Panc1 (cell line): ENCODE measurements around the gene RPL36AL. TPM values are rescaled to one million over a fixed set of nuclear protein-coding genes. Genes with fewer than 3 reads are reported as not detected.

Experiments used
- ATAC-seq: fragments of 200-7000 bp; cut with Tn5 transposase; 2 replicates; pipeline ENCODE4 v1.9.1; 2020; ENCODE audit warnings: mild to moderate bottlenecking, moderate library complexity
- BruUV-seq: library from RNA; stranded (reverse); fragments of 400-500 nt; replicated peaks from 2 replicates; lab custom pipeline; 2021; lab: Mats Ljungman, UMichigan
- CTCF ChIA-PET: fragments of 300-600 bp; sonication (Branson Sonifier 250); formaldehyde crosslinking; loops from one replicate; lab custom pipeline; 2022; ENCODE audit warnings: antibody characterized with exemption; lab: Charles Lee
- POLR2A ChIA-PET: fragments of 300-600 bp; sonication (Branson Sonifier 250); formaldehyde crosslinking; loops from one replicate; lab custom pipeline; 2022; ENCODE audit warnings: antibody characterized with exemption; lab: Charles Lee
- DNase-seq: peaks from one replicate; pipeline ENCODE4 v3.0.0-alpha.2; 2010; ENCODE audit warnings: low read depth, low spot score
- H3K27ac ChIP-seq: 2 replicates; pipeline ENCODE4 v1.5.1; 2011; ENCODE audit warnings: mild to moderate bottlenecking, low read length, inconsistent platforms
- H3K27me3 ChIP-seq: fragments of 200-500 bp; sonication (Bioruptor generic); 2 replicates; pipeline ENCODE4 v1.6.0; 2014; ENCODE audit warnings: low read length, inconsistent platforms; ENCODE audit not compliant: control insufficient read depth, insufficient read depth
- H3K36me3 ChIP-seq: fragments of 200-500 bp; sonication (Bioruptor generic); 2 replicates; pipeline ENCODE4 v1.5.1; 2014; ENCODE audit warnings: inconsistent platforms, mild to moderate bottlenecking, low read length, moderate library complexity; ENCODE audit not compliant: control insufficient read depth, insufficient read depth
- H3K4me1 ChIP-seq: 2 replicates; pipeline ENCODE4 v1.5.1; 2011; ENCODE audit warnings: inconsistent platforms, mild to moderate bottlenecking, low read length, moderate library complexity; ENCODE audit not compliant: control insufficient read depth, insufficient read depth
- H3K4me3 ChIP-seq, 2 experiments: 2 replicates each; pipeline ENCODE4 v1.5.1; 2011 to 2012; ENCODE audit warnings: low read depth in 2 of 2, low read length in 2 of 2, mild to moderate bottlenecking in 2 of 2, inconsistent platforms in 1 of 2, moderate library complexity in 1 of 2
- H3K9me3 ChIP-seq: fragments of 200-500 bp; sonication (Bioruptor generic); 2 replicates; pipeline ENCODE4 v1.5.1; 2014; ENCODE audit warnings: low read depth, mild to moderate bottlenecking, inconsistent platforms, low read length, moderate library complexity; ENCODE audit not compliant: control insufficient read depth, insufficient read depth
- POLR2AphosphoS5 ChIP-seq: IDR thresholded peaks from 2 replicates; pipeline ENCODE4 v1.6.1; 2012; ENCODE audit warnings: mild to moderate bottlenecking, low read depth, low read length, moderate library complexity
- SIN3A ChIP-seq: IDR thresholded peaks from 2 replicates; pipeline ENCODE4 v1.6.1; 2012; ENCODE audit warnings: low read depth, mild to moderate bottlenecking, low read length, moderate library complexity, borderline replicate concordance; ENCODE audit not compliant: insufficient read depth
- TCF7L2 ChIP-seq: IDR thresholded peaks from 2 replicates; pipeline ENCODE4 v1.6.1; 2011; ENCODE audit warnings: mild to moderate bottlenecking, low read depth, low read length, inconsistent platforms
- in situ Hi-C: cut with HindIII; loops from 2 replicates; pipeline ENCODE4 v1.10.0; 2016; ENCODE audit warnings: low sequenced_read_pairs, low pct_unique_long_range_greater_than_20kb
- intact Hi-C: fragments of 100-400 bp; cut with micrococcal nuclease; formaldehyde crosslinking; loops from one replicate; pipeline ENCODE4 v1.10.0; 2022; ENCODE audit not compliant: unreplicated experiment
- total RNA-seq: library from RNA; stranded (reverse); gene quantifications from one replicate; pipeline ENCODE4 v1.2.1, GENCODE V29; 2021; ENCODE audit not compliant: unreplicated experiment
- TF ChIP-seq, protein P1 (sequence below), 2 experiments: IDR thresholded peaks; 2 replicates each; pipeline ENCODE4 v1.6.1; 2011 to 2012; ENCODE audit warnings: low read depth in 2 of 2, control low read depth in 1 of 2, low read length in 1 of 2, mild to moderate bottlenecking in 1 of 2, moderate library complexity in 1 of 2; ENCODE audit not compliant: insufficient read depth in 1 of 2
- TF ChIP-seq, protein P2 (sequence below): fragments of 450-650 bp; IDR thresholded peaks from 2 replicates; pipeline ENCODE4 v1.5.1; 2017; ENCODE audit warnings: mild to moderate bottlenecking

Gene RPL36AL
- total RNA-seq, 1 experiment from 2014 or later: 136 TPM

- no peaks in the 10 kb centered on the region for H3K27me3 ChIP-seq
- TF ChIP-seq SIN3A: peak; percentile 49; the same call in 1 of the 2 replicates
- TF ChIP-seq, protein P1, sequence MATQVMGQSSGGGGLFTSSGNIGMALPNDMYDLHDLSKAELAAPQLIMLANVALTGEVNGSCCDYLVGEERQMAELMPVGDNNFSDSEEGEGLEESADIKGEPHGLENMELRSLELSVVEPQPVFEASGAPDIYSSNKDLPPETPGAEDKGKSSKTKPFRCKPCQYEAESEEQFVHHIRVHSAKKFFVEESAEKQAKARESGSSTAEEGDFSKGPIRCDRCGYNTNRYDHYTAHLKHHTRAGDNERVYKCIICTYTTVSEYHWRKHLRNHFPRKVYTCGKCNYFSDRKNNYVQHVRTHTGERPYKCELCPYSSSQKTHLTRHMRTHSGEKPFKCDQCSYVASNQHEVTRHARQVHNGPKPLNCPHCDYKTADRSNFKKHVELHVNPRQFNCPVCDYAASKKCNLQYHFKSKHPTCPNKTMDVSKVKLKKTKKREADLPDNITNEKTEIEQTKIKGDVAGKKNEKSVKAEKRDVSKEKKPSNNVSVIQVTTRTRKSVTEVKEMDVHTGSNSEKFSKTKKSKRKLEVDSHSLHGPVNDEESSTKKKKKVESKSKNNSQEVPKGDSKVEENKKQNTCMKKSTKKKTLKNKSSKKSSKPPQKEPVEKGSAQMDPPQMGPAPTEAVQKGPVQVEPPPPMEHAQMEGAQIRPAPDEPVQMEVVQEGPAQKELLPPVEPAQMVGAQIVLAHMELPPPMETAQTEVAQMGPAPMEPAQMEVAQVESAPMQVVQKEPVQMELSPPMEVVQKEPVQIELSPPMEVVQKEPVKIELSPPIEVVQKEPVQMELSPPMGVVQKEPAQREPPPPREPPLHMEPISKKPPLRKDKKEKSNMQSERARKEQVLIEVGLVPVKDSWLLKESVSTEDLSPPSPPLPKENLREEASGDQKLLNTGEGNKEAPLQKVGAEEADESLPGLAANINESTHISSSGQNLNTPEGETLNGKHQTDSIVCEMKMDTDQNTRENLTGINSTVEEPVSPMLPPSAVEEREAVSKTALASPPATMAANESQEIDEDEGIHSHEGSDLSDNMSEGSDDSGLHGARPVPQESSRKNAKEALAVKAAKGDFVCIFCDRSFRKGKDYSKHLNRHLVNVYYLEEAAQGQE (IDR thresholded peaks at IDR 0.05; ENCODE audit: insufficient read depth in 1 of 2, low read depth in 2 of 2, low read length in 1 of 2): no peak
- TF ChIP-seq, protein P2, sequence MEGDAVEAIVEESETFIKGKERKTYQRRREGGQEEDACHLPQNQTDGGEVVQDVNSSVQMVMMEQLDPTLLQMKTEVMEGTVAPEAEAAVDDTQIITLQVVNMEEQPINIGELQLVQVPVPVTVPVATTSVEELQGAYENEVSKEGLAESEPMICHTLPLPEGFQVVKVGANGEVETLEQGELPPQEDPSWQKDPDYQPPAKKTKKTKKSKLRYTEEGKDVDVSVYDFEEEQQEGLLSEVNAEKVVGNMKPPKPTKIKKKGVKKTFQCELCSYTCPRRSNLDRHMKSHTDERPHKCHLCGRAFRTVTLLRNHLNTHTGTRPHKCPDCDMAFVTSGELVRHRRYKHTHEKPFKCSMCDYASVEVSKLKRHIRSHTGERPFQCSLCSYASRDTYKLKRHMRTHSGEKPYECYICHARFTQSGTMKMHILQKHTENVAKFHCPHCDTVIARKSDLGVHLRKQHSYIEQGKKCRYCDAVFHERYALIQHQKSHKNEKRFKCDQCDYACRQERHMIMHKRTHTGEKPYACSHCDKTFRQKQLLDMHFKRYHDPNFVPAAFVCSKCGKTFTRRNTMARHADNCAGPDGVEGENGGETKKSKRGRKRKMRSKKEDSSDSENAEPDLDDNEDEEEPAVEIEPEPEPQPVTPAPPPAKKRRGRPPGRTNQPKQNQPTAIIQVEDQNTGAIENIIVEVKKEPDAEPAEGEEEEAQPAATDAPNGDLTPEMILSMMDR: no peak
- TF ChIP-seq POLR2AphosphoS5: peak; percentile 72
Observed at GRCh38 chr14:49598485-49599300, 21.7 kb downstream of the RPL36AL start, which contains the start of gene LRR1. LRR1 (plus strand) TSS chr14:49598940; CDS start chr14:49599021, 81 bp downstream.

GRCh38 chr14:49598189-49598484 is 22.3 kb downstream of the RPL36AL start:
- no peaks in the 10 kb centered on the region for H3K27me3 ChIP-seq
- H3K9me3 ChIP-seq: no peaks in the 10 kb centered on the region
- no peaks in the 10 kb centered on the region; the same call in 1 of the 2 replicates for H3K36me3 ChIP-seq
- in situ Hi-C loops (no loop called here), intact Hi-C loops (no loop called here)
- peak overlapping the region; percentile 95 for H3K27ac ChIP-seq
- H3K4me3 ChIP-seq: peak overlapping the region; percentile 77 to 94
- DNase-seq (no peak), ATAC-seq (peak; percentile 2; the same call in 1 of the 2 replicates)
- H3K4me1 ChIP-seq: peaks cover 9% of the 10 kb centered on the region; the same call in 1 of the 2 replicates
- no TSS peak for BruUV-seq
- POLR2A ChIA-PET: no interaction called here
- TF ChIP-seq, protein P1 (IDR thresholded peaks at IDR 0.05; ENCODE audit: insufficient read depth in 1 of 2, low read depth in 2 of 2, low read length in 1 of 2): no peak
- TF ChIP-seq, protein P2: no peak
- TF ChIP-seq POLR2AphosphoS5 (no peak), TCF7L2 (no peak), SIN3A (no peak)
- CTCF ChIA-PET: no interaction called here

More at GRCh38 chr14:49598485-49599300, 21.7 kb downstream of the RPL36AL start, which contains the start of gene LRR1:
- in situ Hi-C loops (no loop called here), intact Hi-C loops (no loop called here)
- DNase-seq (no peak), ATAC-seq (peak; percentile 85)
- H3K9me3 ChIP-seq: no peaks in the 10 kb centered on the region
- H3K36me3 ChIP-seq: no peaks in the 10 kb centered on the region; the same call in 1 of the 2 replicates
- H3K27ac ChIP-seq: peak within 1 kb of the TSS; percentile 95
- POLR2A ChIA-PET: interaction anchor here (0.6 kb wide), 1 partner anchor 283 kb away, joined by 3 read pairs; no protein-coding TSS in a partner anchor
- H3K4me1 ChIP-seq: peaks cover 9% of the 10 kb centered on the region; the same call in 1 of the 2 replicates
- CTCF ChIA-PET: no interaction called here
- peak within 1 kb of the TSS; percentile 77 to 94 for H3K4me3 ChIP-seq
- BruUV-seq: no TSS peak
